GM15510 (cell line): ENCODE measurements around the gene DLD.

Experiments
- POLR2A ChIP-seq: IDR thresholded peaks from 3 replicates; pipeline ENCODE4 v1.6.1; 2011; ENCODE audit warnings: borderline replicate concordance; ENCODE audit not compliant: insufficient read length; ENCODE audit errors: extremely low read depth

The DLD gene

DNA sequence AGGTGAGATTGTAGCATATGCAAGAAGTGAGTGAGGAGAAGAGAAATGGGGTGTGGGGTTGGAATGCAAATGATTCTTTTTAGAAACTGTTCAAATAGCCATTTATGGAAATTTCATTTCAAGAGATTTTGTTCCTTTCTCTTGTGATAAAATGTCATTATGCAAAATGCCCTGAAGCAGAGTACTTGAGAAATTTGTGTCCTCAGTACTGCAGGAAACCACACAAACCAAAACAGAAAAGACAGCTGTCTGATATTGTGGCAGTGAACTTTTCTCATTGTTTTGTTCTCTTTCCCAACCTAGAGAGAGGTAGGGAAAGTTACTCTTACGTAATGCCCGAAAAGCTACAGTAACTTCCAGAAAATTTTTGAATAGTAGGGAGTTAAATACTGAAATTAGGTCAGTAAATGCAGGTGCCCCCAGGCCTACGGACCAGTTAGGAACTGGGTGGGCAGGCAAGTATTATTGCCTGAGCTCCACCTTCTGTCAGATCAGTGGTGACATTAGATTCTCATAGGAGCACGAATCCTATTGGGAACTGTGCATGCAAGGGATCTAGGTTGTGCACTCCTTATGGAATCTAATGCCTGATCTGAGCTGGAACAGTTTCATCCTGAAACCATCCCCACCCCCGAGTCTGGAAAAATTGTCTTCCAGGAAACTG is 34.0 kb downstream of the DLD start:
- no peak for TF ChIP-seq POLR2A

DNA sequence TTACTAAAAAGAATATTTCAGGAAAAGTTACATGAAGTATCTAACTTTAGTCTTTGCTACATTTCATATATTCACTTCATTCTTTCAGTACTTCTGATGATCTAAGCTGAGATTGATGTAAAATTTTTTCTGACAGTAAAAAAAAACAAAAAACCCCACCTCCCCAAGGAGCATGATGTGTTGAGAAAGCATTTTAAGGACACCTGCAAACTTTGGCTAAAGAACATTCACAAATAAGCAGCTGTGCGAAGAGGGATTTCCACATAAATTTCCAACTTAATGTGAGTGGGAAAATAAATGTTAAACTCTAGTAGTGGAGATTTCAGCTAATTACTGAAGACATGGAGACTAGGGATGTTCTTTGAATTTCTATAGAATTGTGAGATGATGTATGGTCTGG is 35.5 kb downstream of the DLD start:
- no peak for TF ChIP-seq POLR2A

DNA sequence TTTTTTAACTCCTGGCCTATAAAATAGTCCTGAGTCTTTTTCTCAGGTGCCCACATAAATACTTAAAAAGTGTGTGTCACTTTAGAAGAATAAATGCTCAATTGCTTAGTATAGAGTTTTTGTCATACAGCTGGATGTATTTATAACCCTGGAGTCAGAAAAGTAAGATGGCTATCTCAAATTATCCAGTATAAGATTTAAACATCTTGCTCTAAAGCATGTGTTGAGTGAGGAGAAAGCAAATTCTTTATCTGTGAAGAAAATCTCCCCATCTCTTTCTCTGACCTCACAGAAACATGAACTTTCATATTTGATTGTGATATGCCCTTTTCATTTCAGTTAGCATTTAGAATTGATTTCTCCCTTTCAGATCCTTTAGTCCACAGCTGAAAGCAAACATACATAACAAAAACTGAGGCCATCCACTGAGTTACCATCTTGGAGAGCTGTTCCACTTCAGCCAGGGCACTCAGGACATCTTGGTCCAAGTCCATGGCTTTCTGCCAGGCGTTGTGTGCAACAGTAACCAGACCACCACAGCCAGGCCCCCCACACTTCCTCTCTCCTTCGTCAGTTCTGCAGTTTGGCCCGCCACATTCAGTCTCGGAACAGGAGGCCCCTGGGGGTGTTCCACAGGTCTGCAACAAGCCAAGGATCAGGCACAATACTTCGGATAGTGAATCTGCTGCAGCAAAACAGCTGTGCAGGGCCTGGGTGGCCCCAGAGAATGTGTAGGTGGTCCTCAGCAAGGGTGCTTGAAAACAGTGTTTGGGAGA is 40.9 kb downstream of the DLD start:
- TF ChIP-seq POLR2A: no peak

DNA sequence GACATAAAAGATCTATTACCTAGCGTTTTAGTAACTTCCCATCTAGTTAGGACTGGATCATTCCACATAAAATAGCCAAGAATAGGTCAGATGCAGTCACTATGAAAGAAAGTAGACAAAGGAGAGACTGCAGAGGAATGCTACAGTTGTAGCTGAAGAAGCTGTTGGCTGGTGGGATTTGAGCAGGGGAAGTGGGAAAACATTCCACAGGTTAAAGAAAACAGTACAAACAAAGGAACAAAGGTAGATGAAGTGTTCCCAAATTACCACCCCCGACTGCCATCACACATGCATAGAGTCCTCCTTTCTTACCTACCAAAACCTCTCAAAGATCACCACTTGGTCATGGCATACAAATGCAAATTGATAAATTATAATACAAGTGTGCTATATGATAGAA is 41.8 kb downstream of the DLD start:
- no peak for TF ChIP-seq POLR2A

DNA sequence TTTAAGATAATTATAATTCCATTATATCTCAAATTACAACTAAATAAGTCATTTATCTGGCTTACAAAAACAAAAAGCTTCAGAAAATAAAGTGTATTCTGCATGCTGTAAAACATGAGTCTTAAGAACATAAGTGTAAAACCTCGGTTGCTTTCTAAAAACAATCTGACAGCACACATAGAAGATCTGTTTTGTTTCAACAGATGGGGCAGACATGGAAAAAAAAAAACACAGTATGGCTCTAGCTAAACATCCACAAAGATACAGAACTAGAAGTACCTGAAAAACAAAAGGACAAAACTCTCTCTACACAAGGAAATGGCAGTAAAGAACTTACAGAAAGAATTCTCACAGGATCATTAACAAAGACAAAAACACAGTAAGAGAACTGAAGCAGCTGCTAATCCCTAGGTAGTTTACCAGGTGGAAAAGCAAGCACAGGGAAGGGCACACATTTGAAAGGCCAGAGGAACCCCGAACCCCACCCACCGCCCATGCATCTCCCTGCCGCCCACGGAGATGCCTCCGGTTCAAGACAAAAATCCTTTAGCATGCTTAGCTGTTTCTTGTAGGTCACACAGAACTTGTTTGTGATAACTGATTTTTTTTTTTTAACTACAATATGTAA is 42.5 kb downstream of the DLD start:
- no peak for TF ChIP-seq POLR2A

DNA sequence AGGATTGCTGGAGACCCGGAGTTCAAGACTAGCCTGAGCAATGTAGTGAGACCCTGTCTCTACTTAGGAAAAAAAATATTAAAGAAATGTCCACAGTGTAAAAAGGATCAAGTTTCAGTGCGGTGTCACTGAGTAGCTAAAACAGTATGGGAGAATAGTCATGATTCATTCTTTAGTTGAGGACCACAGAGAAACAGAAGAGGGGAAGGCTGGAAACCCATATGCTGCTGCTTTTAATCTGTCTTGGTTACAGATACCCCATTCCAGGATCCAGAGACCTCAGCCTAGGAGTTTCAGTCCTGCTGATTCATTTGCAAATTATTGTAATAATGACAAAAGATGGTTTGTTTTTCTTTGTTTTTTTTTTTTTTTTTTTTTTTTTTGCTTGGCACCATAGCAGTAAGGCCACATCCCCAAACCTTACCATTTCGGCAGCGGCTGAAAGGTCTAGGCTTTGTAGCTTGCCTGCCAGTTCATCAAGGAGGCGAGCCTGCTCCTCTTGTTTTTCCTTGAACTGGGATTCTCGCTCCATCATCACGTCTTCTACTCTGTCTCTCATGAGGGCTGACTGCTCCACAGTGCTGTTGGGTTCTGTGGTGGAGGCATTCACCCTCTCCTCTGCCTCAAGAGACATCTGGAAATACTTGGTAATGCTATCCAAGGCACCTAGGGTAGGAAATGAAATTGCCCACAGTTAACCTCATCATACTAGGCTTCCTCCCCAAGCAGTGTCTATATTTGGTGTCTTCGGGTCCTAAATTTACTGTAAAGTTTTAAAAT is 44.2 kb downstream of the DLD start:
- TF ChIP-seq POLR2A: no peak

DNA sequence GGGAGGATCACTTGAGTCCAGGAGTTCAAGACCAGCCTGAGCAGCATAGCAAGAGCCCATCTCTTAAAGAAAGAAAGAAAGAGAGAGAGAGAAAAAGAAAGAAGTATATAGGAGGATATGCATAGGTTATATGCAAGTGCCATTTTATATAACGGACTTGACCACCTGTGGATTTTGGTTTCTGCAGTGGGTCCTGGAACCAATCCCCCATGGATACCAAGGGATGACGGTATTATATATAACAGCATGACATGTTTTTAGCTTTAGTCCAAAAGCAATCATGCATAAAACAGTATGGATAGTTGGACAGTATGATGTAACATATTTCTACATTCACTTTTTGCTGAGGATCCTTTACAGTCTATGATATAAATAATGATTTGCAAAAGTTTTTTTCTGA is 45.3 kb downstream of the DLD start:
- TF ChIP-seq POLR2A: no peak

DNA sequence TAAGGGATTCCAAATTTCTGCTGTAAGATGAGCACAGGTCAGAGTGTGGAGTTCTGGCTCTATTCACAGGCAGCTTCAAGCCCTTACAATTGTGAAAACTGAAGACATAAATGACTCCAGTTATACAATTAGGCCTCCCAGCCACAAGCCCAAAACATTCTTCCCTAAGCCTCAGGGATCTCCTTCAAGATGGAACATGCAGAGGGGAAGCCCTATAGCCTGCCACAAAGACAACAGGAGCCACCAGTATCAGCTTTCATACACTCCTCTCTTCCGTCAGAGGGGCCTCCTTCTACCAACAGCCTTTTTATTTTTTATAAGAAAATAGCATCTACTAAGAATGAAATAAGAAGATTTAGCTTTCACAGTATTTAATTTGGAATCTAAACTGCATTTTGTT is 46.5 kb downstream of the DLD start:
- no peak for TF ChIP-seq POLR2A

DNA sequence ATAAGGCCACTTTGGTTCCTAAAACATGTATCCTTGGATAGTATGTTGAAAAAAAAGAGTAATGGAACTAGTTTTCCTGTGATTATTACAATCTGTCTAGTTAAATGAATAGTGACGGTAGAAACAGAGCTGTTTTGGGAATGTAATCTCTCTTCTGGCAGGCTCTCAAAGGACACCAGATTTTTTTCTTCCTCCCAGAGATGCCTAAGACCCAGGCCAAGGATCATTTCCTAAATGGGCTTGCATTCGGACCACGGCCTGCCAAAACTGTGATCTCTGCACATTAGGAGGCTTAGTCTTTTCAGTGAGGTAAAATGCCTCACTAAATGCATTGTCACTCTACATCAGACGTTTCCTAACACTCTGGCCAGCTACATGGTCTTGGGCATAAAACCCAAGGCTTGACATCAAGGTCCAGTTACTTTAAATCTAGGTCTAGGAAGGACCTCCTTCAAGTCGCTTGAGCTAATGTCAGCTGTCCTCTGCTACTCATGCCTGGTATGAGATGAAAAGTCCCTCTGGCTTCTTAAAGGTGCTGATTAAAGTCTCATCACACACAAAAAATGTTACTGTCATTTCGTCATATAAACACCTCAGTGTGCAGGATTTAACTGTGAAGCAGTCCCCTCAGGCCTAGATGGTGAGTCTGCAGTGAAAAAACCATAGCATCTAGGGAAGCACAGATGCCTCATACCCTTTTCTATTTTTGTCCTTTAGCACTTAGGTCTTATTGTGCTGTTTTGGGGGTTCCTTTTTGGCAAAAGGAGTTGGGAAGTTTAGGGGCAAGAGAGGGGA is 47.7 kb downstream of the DLD start:
- no peak for TF ChIP-seq POLR2A

DNA sequence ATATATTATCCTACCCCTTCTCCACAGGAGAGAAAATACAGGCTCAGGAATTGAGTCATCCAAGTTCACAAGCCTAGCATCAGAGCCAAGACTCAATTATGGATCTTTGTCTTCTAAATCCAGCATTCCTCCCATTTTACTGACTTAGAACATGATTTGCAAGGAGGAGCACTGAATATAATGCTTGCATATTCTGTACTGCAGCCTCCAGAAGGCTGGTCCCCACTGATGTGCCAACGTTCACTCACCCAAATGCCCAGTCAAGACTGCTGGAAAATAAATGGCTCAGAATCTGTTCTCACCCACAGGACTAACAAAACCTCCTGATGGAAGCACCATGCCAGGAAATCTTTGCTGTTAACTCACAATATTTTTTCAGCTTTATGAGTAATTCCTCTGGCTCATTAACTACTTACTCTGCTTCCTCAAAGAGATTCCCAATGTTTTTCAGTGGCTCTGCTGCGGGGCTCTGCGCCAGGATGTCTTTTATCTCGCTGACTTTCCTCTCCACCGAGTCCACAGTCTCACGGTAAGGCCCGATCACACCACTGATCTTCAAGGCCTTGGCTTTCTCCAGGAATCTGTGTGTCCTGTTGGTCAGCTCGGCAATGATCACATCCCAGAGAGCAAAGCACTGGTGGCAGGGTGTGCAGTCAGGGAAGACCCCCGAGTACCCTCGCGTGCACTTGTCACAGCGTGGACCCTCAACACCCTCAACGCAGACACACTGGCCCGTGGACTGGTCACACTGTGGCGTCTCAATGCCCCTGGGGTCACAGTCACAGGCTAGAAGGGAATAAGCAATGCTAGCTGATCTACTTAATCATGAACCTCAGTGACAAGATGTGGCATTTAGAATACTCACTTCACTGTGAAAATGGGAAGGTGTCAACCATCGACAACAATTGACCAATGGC is 48.8 kb downstream of the DLD start:
- no peak for TF ChIP-seq POLR2A

DNA sequence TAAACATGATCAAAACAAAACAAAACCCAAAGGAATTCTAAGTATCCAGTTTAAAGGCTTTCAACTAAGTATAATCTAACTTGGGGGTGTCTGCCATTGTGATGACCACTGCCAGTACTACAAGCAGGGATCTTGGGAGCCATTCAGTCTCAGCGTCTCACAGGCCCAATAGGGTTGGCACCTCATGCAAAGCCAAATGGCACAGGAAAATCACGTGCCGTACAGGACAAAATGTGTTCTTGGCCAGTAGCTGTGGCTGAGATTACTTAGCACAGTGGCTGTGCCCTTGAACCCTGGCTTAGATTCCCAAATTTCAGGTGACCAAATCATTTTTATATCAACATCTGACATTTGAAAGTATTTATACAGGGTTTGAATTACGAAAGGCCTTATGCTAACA is 50.0 kb downstream of the DLD start:
- no peak for TF ChIP-seq POLR2A

DNA sequence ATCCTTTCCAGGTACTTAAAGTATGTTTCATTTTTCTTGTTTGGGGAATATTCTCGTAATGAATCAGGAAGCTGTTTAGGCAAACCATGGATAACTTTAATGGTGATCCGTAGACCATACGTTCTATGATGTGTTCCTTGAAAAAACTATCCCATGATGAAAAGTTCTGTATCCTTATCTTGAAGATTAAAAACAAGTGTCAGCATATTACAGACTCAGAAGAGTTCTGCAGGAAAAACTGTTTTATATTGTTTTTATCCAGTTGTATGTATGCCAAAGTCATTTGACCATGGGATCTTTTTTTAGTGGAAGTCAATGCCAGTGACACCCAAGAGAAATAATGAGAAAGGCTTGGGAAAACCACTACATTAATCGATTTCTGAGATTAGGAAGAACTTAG is 52.0 kb downstream of the DLD start:
- no peak for TF ChIP-seq POLR2A

DNA sequence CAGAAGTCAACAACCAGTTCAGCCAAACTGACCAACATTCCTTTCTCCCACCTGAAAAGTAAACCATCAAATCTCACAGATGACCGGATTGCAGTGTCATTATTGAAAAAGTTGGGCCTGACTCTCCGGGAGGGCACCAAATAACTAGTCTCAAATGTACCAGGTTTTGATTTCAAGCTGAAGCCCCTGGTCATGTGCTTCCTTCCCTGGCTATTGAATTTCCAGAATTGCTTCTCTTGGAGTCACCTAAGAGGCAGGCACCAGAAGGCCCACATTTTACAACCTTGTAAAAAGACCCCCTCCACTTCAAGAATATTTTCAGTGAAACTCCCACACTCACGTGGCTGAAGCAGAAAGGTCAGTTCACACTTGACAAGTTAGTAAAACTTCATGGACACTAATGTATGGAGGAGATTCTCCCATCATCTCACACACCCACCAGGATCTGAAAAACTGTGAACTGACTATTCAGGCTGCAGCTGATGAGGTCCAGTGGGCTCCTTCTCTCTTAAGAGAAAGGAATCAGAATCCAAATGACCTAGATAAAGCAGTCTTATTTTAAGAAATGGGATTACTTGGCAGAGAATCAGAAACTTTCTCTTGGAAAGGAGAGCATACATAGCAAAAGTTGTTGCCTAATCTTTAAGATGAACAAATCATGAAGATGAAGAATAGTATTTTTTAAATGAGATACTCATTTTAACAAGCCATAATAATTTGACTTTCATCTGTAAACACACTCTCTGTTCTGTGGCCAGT is 53.6 kb downstream of the DLD start:
- TF ChIP-seq POLR2A: no peak
